ENCODE measurements around the gene EMC8. TPM values are rescaled to one million over a fixed set of nuclear protein-coding genes. Genes with fewer than 3 reads are reported as not detected.

Gene EMC8
- total RNA-seq, 1 donor from 2014 or later = 26.3 TPM

- FAIRE-seq (no peak), DNase-seq (ENCODE audit: low read depth) (no peak)
- no peak for TF ChIP-seq CTCF (IDR thresholded peaks at IDR 0.05; ENCODE audit: insufficient read depth, low read length, severe bottlenecking)
- Histone ChIP-seq H3K36me3 (ENCODE audit: control insufficient read depth, insufficient read depth, low read length) (no peaks in the 10 kb centered on the region), H3K27me3 (ENCODE audit: control insufficient read depth, insufficient read depth, low read length) (peaks cover 5% of the 10 kb centered on the region), H3K4me3 (ENCODE audit: low read depth, low read length) (no peak overlapping the region)
Measured at GRCh38 chr16:85845266-85845665, 45.9 kb upstream of the EMC8 start.

- DNase-seq (ENCODE audit: low read depth) (no peak), FAIRE-seq (no peak)
- Histone ChIP-seq H3K4me3 (ENCODE audit: low read depth, low read length) (no peak overlapping the region), H3K36me3 (ENCODE audit: control insufficient read depth, insufficient read depth, low read length) (no peaks in the 10 kb centered on the region), H3K27me3 (ENCODE audit: control insufficient read depth, insufficient read depth, low read length) (peaks cover 5% of the 10 kb centered on the region)
- no peak for TF ChIP-seq CTCF (IDR thresholded peaks at IDR 0.05; ENCODE audit: insufficient read depth, low read length, severe bottlenecking)
Measured at GRCh38 chr16:85844786-85845185, 45.4 kb upstream of the EMC8 start.

GRCh38 chr16:85844169-85844481 is 44.8 kb upstream of the EMC8 start:
- no peaks in the 10 kb centered on the region for H3K36me3 ChIP-seq (ENCODE audit: control insufficient read depth, insufficient read depth, low read length)
- no peak for TF ChIP-seq CTCF (IDR thresholded peaks at IDR 0.05; ENCODE audit: insufficient read depth, low read length, severe bottlenecking)
- peaks cover 3% of the 10 kb centered on the region for H3K27me3 ChIP-seq (ENCODE audit: control insufficient read depth, insufficient read depth, low read length)
- DNase-seq (ENCODE audit: low read depth) (no peak), FAIRE-seq (no peak)
- no peak overlapping the region for H3K4me3 ChIP-seq (ENCODE audit: low read depth, low read length)

GRCh38 chr16:85843471-85844168 is 44.3 kb upstream of the EMC8 start:
- H3K36me3 ChIP-seq (ENCODE audit: control insufficient read depth, insufficient read depth, low read length) = no peaks in the 10 kb centered on the region
- H3K4me3 ChIP-seq (ENCODE audit: low read depth, low read length) = no peak overlapping the region
- TF ChIP-seq CTCF (IDR thresholded peaks at IDR 0.05; ENCODE audit: insufficient read depth, low read length, severe bottlenecking) = no peak
- peaks cover 3% of the 10 kb centered on the region for H3K27me3 ChIP-seq (ENCODE audit: control insufficient read depth, insufficient read depth, low read length)
- no peak for FAIRE-seq
- no peak for DNase-seq (ENCODE audit: low read depth)

- peaks cover 3% of the 10 kb centered on the region for H3K27me3 ChIP-seq (ENCODE audit: control insufficient read depth, insufficient read depth, low read length)
Measured at GRCh38 chr16:85842848-85843247, 43.5 kb upstream of the EMC8 start.

More at GRCh38 chr16:85842848-85843247, 43.5 kb upstream of the EMC8 start:
- DNase-seq (ENCODE audit: low read depth) (no peak), FAIRE-seq (no peak)
- no peak overlapping the region for H3K4me3 ChIP-seq (ENCODE audit: low read depth, low read length)
- no peaks in the 10 kb centered on the region for H3K36me3 ChIP-seq (ENCODE audit: control insufficient read depth, insufficient read depth, low read length)
- TF ChIP-seq CTCF (IDR thresholded peaks at IDR 0.05; ENCODE audit: insufficient read depth, low read length, severe bottlenecking) = no peak
